Measurements from ENCODE around the gene PQBP1. TPM values are rescaled to one million over a fixed set of nuclear protein-coding genes. Genes with fewer than 3 reads are reported as not detected.
"Not testable (repeated sequence)": the region's sequence is repeated elsewhere in the genome, so short reads cannot be mapped to it uniquely, and the experiment has no call there.

Gene PQBP1
- total RNA-seq, 1 donor from 2014 or later, result 14.8 TPM

- intact Hi-C loops (cut with DNase I), result no loop called here
- no peak for TF ChIP-seq CTCF (IDR thresholded peaks at IDR 0.05)
- Histone ChIP-seq H3K4me1 (no peaks in the 10 kb centered on the region), H3K27ac (no peak overlapping the region), H3K4me3 (no peak overlapping the region), H3K27me3 (no peaks in the 10 kb centered on the region), H3K9me3 (no peaks in the 10 kb centered on the region), H3K36me3 (no peaks in the 10 kb centered on the region)
- DNase-seq (ENCODE audit: low spot score in 2 of 2), result no peak
These were observed 33.5 kb upstream of the PQBP1 start for GRCh38 chrX:48864210-48864609.

GRCh38 chrX:48872017-48872416 is 25.7 kb upstream of the PQBP1 start:
- H3K4me3 ChIP-seq; intact Hi-C loops (cut with DNase I); H3K27me3 ChIP-seq; DNase-seq (ENCODE audit: low spot score in 2 of 2); H3K27ac ChIP-seq; H3K9me3 ChIP-seq; H3K36me3 ChIP-seq; H3K4me1 ChIP-seq: not testable (repeated sequence)

- H3K9me3 ChIP-seq; intact Hi-C loops (cut with DNase I); H3K4me1 ChIP-seq; H3K27ac ChIP-seq; H3K36me3 ChIP-seq; DNase-seq (ENCODE audit: low spot score in 2 of 2); H3K4me3 ChIP-seq; H3K27me3 ChIP-seq: not testable (repeated sequence)
These were observed 20.8 kb upstream of the PQBP1 start for GRCh38 chrX:48876944-48877343.

GRCh38 chrX:48883729-48884128 is 14.0 kb upstream of the PQBP1 start:
- no peak for TF ChIP-seq CTCF (IDR thresholded peaks at IDR 0.05)
- Histone ChIP-seq H3K9me3 (no peaks in the 10 kb centered on the region), H3K27ac (no peak overlapping the region), H3K4me3 (no peak overlapping the region), H3K27me3 (no peaks in the 10 kb centered on the region), H3K36me3 (no peaks in the 10 kb centered on the region), H3K4me1 (no peaks in the 10 kb centered on the region)
- DNase-seq (ENCODE audit: low spot score in 2 of 2), result peak in 1 of 2 donors; percentile 41
- intact Hi-C loops (cut with DNase I), result no loop called here

GRCh38 chrX:48886586-48886985 is 11.1 kb upstream of the PQBP1 start:
- peak in 1 of 2 donors; percentile 30 for DNase-seq (ENCODE audit: low spot score in 2 of 2)
- H3K9me3 ChIP-seq; H3K4me1 ChIP-seq; H3K4me3 ChIP-seq; H3K27ac ChIP-seq; H3K36me3 ChIP-seq; intact Hi-C loops (cut with DNase I); H3K27me3 ChIP-seq: not testable (repeated sequence)

- DNase-seq (ENCODE audit: low spot score in 2 of 2), result peak in 1 of 2 donors; percentile 54
- Histone ChIP-seq H3K27me3 (no peaks in the 10 kb centered on the region), H3K9me3 (no peaks in the 10 kb centered on the region), H3K4me3 (peak overlapping the region in 1 of 2 donors; percentile 61), H3K36me3 (peaks cover 0 to 4% of the 10 kb centered on the region in 2 donors), H3K27ac (peak overlapping the region in 1 of 2 donors; percentile 74), H3K4me1 (no peaks in the 10 kb centered on the region)
- intact Hi-C loops (cut with DNase I), result loop anchor here (2.0 to 10.0 kb wide), 3 partner anchors 26 to 416 kb away; partner anchors contain the start of genes FTSJ1, HDAC6 and SLC38A5
- no peak for TF ChIP-seq CTCF (IDR thresholded peaks at IDR 0.05)
These were observed 7.3 kb upstream of the PQBP1 start for GRCh38 chrX:48890296-48890925.

- Histone ChIP-seq H3K27ac (peak overlapping the region; percentile 60 to 74), H3K36me3 (peaks cover 0 to 4% of the 10 kb centered on the region in 2 donors), H3K4me1 (no peaks in the 10 kb centered on the region), H3K4me3 (peak overlapping the region; percentile 61 to 63), H3K9me3 (no peaks in the 10 kb centered on the region), H3K27me3 (no peaks in the 10 kb centered on the region)
- TF ChIP-seq CTCF (IDR thresholded peaks at IDR 0.05), result no peak
- peak in 1 of 2 donors; percentile 65 for DNase-seq (ENCODE audit: low spot score in 2 of 2)
- intact Hi-C loops (cut with DNase I), result loop anchor here (2.0 to 10.0 kb wide), 3 partner anchors 26 to 416 kb away; partner anchors contain the start of genes FTSJ1, HDAC6 and SLC38A5
These were observed 6.8 kb upstream of the PQBP1 start for GRCh38 chrX:48890934-48891401.
